ENCODE data around the gene NUP62. TPM values are rescaled to one million over a fixed set of nuclear protein-coding genes. Genes with fewer than 3 reads are reported as not detected.

NUP62 gene
- total RNA-seq, 4 donors from 2014 or later, result 25.8 to 29.2 (median 27.6) TPM

- no peak for TF ChIP-seq CTCF (IDR thresholded peaks at IDR 0.05; ENCODE audit: low read depth)
Measured at GRCh38 chr19:49857838-49858087, 71.5 kb downstream of the NUP62 start.

GRCh38 chr19:49857061-49857837 lies 72.1 kb downstream of the NUP62 start:
- TF ChIP-seq CTCF (IDR thresholded peaks at IDR 0.05; ENCODE audit: low read depth), result no peak

Other genes with a start within 250 kb of the NUP62 start
- gene ADM5, start 239.9 kb downstream of the NUP62 start, total RNA-seq, result 1 to 10 TPM in 3 of 4 donors, not detected in 1; 1.0 to 2.6 (median 2.1) TPM
- 1 to 10 TPM in 1 of 4 donors, under 1 TPM in 2, not detected in 1; 0.38 to 2.6 (median 0.85) TPM for gene CPT1C, start 238.4 kb downstream of the NUP62 start, total RNA-seq
- gene TSKS, start 166.2 kb downstream of the NUP62 start, total RNA-seq, result 1 to 10 TPM in 1 of 4 donors, under 1 TPM in 3; 0.49 to 2.8 (median 0.59) TPM
- gene AP2A1, start 162.5 kb downstream of the NUP62 start, total RNA-seq, result 100 to 1,000 TPM in 1 of 4 donors, 10 to 100 TPM in 3; 48.9 to 112 (median 57.9) TPM
- gene FUZ, start 116.2 kb downstream of the NUP62 start, total RNA-seq, result 10 to 100 TPM in 3 of 4 donors, 1 to 10 TPM in 1; 6.7 to 18.6 (median 13.3) TPM
- 10 to 100 TPM; 15.2 to 30.5 (median 16.4) TPM for gene MED25, start 111.2 kb downstream of the NUP62 start, total RNA-seq
- 10 to 100 TPM; 39.3 to 65.9 (median 44.2) TPM for gene PTOV1, start 78.3 kb downstream of the NUP62 start, total RNA-seq
- 10 to 100 TPM; 25.9 to 48.0 (median 38.7) TPM for gene PNKP, start 61.9 kb downstream of the NUP62 start, total RNA-seq
- 10 to 100 TPM in 2 of 4 donors, 1 to 10 TPM in 2; 5.5 to 20.3 (median 9.1) TPM for gene AKT1S1, start 52.1 kb downstream of the NUP62 start, total RNA-seq
- gene TBC1D17, start 51.8 kb downstream of the NUP62 start, total RNA-seq, result 10 to 100 TPM; 19.2 to 60.8 (median 29.1) TPM
- gene IL4I1, start 32.6 kb downstream of the NUP62 start, total RNA-seq, result 1 to 10 TPM in 1 of 4 donors, under 1 TPM in 1, not detected in 2; 0.22 to 9.3 TPM
- gene ATF5, start 299 bp downstream of the NUP62 start, total RNA-seq, result 10 to 100 TPM; 10.9 to 41.6 (median 17.6) TPM
- gene SIGLEC11, start 31.7 kb upstream of the NUP62 start, total RNA-seq, result 1 to 10 TPM in 3 of 4 donors, under 1 TPM in 1; 0.65 to 6.6 (median 2.7) TPM
- 10 to 100 TPM; 16.5 to 29.8 (median 26.8) TPM for gene VRK3, start 95.9 kb upstream of the NUP62 start, total RNA-seq
- 10 to 100 TPM in 2 of 4 donors, 1 to 10 TPM in 2; 8.0 to 12.4 (median 9.5) TPM for gene ZNF473, start 96.5 kb upstream of the NUP62 start, total RNA-seq
- not detected for gene IZUMO2, start 233.8 kb upstream of the NUP62 start, total RNA-seq

Data from subcutaneous adipose tissue (tissue), 4 donors.